Neural progenitor cell (in vitro differentiated cells): ENCODE results near the gene F2RL3.

Source experiments
- EZH2 ChIP-seq: fragments of 200-600 bp; sonication (generic); IDR thresholded peaks from 2 replicates; pipeline ENCODE4 v1.6.1; 2017; ENCODE audit warnings: antibody characterized with exemption, mild to moderate bottlenecking, moderate library complexity
- TF ChIP-seq, protein P1 (sequence below): fragments of 200-600 bp; sonication (generic); IDR thresholded peaks from 2 replicates; pipeline ENCODE4 v1.5.1; 2017; ENCODE audit warnings: antibody characterized with exemption, mild to moderate bottlenecking

DNA sequence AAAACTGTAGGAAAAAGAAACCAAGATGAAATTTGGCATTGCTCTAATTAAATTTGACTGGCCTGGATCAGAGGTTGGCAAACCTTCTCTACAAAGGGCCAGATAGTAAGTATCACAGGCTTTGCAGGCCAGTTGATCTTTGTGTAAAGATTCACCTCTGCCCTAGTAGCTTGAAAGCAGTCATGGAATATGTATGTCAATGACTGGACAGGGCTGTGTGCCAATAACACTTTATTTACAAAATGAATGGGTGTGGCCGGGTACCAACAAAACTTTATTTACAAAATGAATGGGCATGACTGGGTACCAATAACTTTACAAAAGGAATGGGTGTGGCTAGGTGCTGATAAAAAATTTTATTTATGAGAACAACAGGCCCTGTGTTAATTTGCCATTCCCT is 39.6 kb upstream of the F2RL3 start:
- TF ChIP-seq EZH2: no peak
- TF ChIP-seq, protein P1, sequence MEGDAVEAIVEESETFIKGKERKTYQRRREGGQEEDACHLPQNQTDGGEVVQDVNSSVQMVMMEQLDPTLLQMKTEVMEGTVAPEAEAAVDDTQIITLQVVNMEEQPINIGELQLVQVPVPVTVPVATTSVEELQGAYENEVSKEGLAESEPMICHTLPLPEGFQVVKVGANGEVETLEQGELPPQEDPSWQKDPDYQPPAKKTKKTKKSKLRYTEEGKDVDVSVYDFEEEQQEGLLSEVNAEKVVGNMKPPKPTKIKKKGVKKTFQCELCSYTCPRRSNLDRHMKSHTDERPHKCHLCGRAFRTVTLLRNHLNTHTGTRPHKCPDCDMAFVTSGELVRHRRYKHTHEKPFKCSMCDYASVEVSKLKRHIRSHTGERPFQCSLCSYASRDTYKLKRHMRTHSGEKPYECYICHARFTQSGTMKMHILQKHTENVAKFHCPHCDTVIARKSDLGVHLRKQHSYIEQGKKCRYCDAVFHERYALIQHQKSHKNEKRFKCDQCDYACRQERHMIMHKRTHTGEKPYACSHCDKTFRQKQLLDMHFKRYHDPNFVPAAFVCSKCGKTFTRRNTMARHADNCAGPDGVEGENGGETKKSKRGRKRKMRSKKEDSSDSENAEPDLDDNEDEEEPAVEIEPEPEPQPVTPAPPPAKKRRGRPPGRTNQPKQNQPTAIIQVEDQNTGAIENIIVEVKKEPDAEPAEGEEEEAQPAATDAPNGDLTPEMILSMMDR: no peak
